WERI-Rb-1 (cell line): ENCODE data around the gene CASQ2.

Experiments used
- DNase-seq: peaks from one replicate; pipeline ENCODE4 v3.0.0-alpha.2; 2020
- H3K27ac ChIP-seq: fragments of 250-450 bp; sonication (Bioruptor Pico); 2 replicates; pipeline ENCODE4 v1.5.1; 2020; ENCODE audit warnings: mild to moderate bottlenecking, moderate library complexity
- H3K27me3 ChIP-seq: fragments of 250-450 bp; sonication (Bioruptor Pico); 2 replicates; pipeline ENCODE4 v1.5.1; 2021; ENCODE audit warnings: mild to moderate bottlenecking, low read depth, moderate library complexity; ENCODE audit not compliant: insufficient read depth, severe bottlenecking
- H3K36me3 ChIP-seq: fragments of 250-450 bp; sonication (Bioruptor Pico); 2 replicates; pipeline ENCODE4 v1.5.1; 2020; ENCODE audit warnings: mild to moderate bottlenecking, moderate library complexity
- H3K4me3 ChIP-seq: 2 replicates; pipeline ENCODE4 v1.5.1; 2011; ENCODE audit warnings: low read depth, mild to moderate bottlenecking, control low read depth, low read length
- H3K9me3 ChIP-seq: fragments of 250-450 bp; sonication (Bioruptor Pico); 2 replicates; pipeline ENCODE4 v1.5.1; 2021; ENCODE audit warnings: mild to moderate bottlenecking, moderate library complexity; ENCODE audit not compliant: severe bottlenecking
- TF ChIP-seq, protein P1 (sequence below): IDR thresholded peaks from 2 replicates; pipeline ENCODE4 v1.5.1; 2011; ENCODE audit warnings: low read depth, mild to moderate bottlenecking, control low read depth, inconsistent platforms, low read length

CASQ2 gene

DNA sequence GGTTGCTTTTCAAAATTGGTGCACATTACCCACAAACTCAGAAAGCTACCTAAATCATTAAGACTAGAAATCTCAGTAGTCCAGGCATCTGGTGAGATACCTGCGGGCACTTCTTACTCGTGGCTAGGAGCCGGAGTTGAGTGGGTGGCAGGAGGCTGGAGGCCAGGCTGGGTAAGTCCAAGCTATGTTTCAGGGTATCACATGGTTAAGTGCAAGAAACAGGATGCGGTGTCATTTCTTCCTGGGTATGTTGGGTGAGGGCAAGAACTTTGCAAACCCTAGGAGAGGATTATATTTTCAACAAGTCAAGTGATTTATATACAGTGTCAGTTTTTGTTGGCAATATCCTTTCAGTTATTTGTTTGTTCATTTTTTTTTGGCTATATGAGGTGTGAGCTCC lies 85.7 kb downstream of the CASQ2 start:
- H3K27ac ChIP-seq = no peak overlapping the region
- H3K27me3 ChIP-seq = no peaks in the 10 kb centered on the region
- DNase-seq = no peak
- no peaks in the 10 kb centered on the region for H3K9me3 ChIP-seq
- H3K36me3 ChIP-seq = no peaks in the 10 kb centered on the region
- TF ChIP-seq, protein P1, sequence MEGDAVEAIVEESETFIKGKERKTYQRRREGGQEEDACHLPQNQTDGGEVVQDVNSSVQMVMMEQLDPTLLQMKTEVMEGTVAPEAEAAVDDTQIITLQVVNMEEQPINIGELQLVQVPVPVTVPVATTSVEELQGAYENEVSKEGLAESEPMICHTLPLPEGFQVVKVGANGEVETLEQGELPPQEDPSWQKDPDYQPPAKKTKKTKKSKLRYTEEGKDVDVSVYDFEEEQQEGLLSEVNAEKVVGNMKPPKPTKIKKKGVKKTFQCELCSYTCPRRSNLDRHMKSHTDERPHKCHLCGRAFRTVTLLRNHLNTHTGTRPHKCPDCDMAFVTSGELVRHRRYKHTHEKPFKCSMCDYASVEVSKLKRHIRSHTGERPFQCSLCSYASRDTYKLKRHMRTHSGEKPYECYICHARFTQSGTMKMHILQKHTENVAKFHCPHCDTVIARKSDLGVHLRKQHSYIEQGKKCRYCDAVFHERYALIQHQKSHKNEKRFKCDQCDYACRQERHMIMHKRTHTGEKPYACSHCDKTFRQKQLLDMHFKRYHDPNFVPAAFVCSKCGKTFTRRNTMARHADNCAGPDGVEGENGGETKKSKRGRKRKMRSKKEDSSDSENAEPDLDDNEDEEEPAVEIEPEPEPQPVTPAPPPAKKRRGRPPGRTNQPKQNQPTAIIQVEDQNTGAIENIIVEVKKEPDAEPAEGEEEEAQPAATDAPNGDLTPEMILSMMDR = no peak
- no peak overlapping the region for H3K4me3 ChIP-seq

DNA sequence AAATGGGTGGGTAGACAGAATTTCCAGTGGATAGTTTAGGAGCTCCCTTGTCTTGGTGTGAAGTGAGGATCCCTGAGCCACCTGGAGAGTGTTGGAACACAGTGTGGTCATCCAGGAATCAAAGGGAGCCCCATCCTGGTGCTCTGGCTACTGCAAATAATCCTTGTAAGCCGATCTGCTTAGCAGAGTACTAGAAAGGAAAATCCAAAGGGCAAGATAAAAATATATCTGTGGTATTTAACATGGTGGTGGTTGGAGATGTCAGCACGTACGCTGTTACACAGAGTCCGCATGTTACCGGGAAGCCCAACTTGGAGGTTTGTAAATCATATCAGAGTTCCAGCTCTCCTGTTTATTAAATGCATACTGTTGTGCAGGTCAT lies 87.8 kb downstream of the CASQ2 start:
- Histone ChIP-seq H3K27ac (no peak overlapping the region), H3K27me3 (no peaks in the 10 kb centered on the region), H3K36me3 (no peaks in the 10 kb centered on the region), H3K9me3 (no peaks in the 10 kb centered on the region), H3K4me3 (no peak overlapping the region)
- TF ChIP-seq, protein P1 = no peak
- DNase-seq = peak; percentile 52

DNA sequence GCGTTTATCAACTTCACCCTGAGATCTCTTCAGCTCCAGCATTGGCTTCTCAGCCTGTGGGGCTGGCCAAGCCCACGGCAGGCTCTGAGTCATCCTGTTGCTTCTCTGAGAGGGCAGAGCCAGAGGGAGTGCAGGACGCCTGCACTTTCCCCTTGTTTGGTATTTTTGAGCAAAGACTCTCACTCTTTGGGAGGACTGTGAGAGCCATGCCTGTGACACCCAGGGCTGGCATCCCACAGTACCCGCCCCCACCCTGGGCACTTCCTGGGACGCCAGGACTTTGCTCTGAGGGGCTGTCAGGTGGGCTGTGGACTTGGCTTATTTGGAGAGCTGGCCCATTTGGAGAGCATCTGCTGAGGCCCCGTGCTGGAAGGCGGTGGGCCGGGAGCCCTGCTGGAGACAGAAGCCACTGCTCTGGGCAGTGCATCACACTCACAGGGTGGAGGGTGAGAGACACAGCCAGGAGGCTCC lies 89.3 kb downstream of the CASQ2 start:
- H3K36me3 ChIP-seq = no peaks in the 10 kb centered on the region
- DNase-seq = no peak
- TF ChIP-seq, protein P1 = no peak
- H3K27ac ChIP-seq = no peak overlapping the region
- no peaks in the 10 kb centered on the region for H3K27me3 ChIP-seq
- H3K9me3 ChIP-seq = no peaks in the 10 kb centered on the region
- no peak overlapping the region for H3K4me3 ChIP-seq

DNA sequence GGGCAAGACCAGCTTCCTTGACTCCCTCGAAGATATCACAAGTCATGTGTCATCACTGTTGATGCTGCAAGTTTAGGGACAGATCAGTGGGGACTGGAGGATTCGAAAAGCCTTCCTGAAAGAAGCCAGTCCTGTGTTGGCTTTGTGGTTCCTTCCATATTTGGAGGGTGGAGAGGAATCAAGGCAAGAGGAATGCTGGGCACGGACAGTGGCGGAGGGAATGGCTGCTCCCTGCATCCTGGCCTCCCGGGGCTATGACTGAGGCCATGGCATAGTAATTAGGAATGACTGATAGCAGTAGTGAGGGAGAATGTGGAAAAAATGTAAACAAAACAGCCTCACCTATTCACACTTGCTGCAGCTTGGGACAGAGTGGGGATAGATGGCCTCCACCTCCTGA lies 90.4 kb downstream of the CASQ2 start:
- no peak overlapping the region for H3K27ac ChIP-seq
- TF ChIP-seq, protein P1 = no peak
- no peak overlapping the region for H3K4me3 ChIP-seq
- H3K27me3 ChIP-seq = no peaks in the 10 kb centered on the region
- no peaks in the 10 kb centered on the region for H3K36me3 ChIP-seq
- H3K9me3 ChIP-seq = no peaks in the 10 kb centered on the region
- DNase-seq = no peak

DNA sequence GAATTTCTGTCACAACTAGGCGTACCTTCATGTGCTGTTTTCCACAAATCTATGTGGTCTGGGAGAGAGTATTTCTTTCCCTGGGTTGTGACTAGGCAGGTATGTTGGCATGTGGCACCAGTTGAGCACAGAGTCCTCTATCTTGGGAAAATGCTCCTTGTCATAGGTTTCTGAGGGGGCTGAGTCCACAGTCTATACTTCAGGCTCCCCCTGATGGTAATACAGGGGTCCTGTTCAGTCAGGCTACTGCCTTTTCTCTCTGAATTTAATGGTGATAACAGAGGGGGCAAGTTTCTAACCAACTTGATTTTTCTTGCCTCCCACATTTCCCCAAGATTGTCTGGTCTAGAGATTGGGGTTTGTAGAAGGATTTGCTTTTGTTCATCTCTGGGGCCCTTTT lies 90.9 kb downstream of the CASQ2 start:
- H3K27me3 ChIP-seq = no peaks in the 10 kb centered on the region
- H3K27ac ChIP-seq = no peak overlapping the region
- H3K4me3 ChIP-seq = no peak overlapping the region
- DNase-seq = no peak
- H3K9me3 ChIP-seq = no peaks in the 10 kb centered on the region
- TF ChIP-seq, protein P1 = peak; percentile 37; the same call in 1 of the 2 replicates
- no peaks in the 10 kb centered on the region for H3K36me3 ChIP-seq

DNA sequence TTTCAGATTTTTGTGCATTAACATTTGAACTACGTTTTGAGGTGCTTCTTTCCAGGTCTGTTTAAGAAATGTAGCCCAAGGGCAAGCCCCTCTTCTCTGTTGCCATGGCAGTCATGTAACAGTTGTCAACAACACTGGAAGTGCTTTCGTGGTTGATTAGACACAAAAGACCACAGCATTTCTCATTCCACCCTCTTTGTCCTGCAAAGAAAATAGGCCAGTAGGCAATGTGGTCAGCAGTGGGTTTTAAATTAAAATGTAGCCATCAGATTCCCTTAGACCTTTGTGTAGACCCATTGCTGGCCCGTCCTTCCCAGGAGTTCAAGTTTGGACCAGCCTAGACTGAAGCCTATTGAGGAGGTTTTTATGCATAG lies 91.3 kb downstream of the CASQ2 start:
- Histone ChIP-seq H3K27me3 (no peaks in the 10 kb centered on the region), H3K36me3 (no peaks in the 10 kb centered on the region), H3K4me3 (no peak overlapping the region), H3K9me3 (no peaks in the 10 kb centered on the region), H3K27ac (no peak overlapping the region)
- TF ChIP-seq, protein P1 = no peak
- DNase-seq = no peak
